ENCODE measurements around the gene FARP1.

DNA sequence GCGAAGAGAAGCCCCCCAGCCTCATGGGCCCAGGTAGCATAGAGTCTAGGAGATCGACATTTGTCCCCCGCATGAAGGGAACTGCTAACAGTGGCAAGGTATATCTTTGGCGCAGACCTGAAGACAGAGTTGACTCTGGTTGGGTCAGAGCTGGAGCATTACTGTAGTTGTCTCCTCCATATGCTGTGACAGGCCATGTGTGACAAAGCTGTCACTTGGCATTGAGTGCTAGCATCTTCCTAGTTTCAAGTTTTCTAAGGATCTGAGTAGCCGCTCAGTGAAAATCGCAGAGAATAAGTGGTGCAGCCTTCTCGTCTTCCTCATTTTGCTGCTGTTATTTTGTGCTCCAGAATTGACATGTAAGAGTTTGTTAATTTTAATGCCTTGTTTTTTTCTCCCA is 223.5 kb downstream of the FARP1 start:
- no peak for TF ChIP-seq POLR2A (IDR thresholded peaks at IDR 0.05)
- TF ChIP-seq, protein P1, sequence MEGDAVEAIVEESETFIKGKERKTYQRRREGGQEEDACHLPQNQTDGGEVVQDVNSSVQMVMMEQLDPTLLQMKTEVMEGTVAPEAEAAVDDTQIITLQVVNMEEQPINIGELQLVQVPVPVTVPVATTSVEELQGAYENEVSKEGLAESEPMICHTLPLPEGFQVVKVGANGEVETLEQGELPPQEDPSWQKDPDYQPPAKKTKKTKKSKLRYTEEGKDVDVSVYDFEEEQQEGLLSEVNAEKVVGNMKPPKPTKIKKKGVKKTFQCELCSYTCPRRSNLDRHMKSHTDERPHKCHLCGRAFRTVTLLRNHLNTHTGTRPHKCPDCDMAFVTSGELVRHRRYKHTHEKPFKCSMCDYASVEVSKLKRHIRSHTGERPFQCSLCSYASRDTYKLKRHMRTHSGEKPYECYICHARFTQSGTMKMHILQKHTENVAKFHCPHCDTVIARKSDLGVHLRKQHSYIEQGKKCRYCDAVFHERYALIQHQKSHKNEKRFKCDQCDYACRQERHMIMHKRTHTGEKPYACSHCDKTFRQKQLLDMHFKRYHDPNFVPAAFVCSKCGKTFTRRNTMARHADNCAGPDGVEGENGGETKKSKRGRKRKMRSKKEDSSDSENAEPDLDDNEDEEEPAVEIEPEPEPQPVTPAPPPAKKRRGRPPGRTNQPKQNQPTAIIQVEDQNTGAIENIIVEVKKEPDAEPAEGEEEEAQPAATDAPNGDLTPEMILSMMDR (IDR thresholded peaks at IDR 0.05): no peak
